Endothelial cell of umbilical vein (primary cell): ENCODE data around the gene FOXL3. TPM values are rescaled to one million over a fixed set of nuclear protein-coding genes. Genes with fewer than 3 reads are reported as not detected.

Experiments
- BruUV-seq: library from RNA; stranded (reverse); fragments of 400-500 nt; replicated peaks from 2 replicates; lab custom pipeline; 2021; lab: Mats Ljungman, UMichigan
- CTCF ChIA-PET: fragments of 300-600, 350-600 bp; sonication (Branson Sonifier 250); formaldehyde crosslinking; loops from one replicate; lab custom pipeline; 2021; ENCODE audit warnings: antibody characterized with exemption, inconsistent platforms; lab: Charles Lee
- POLR2A ChIA-PET: fragments of 300-600, 350-600 bp; sonication (Branson Sonifier 250); formaldehyde crosslinking; loops from one replicate; lab custom pipeline; 2021; ENCODE audit warnings: antibody characterized with exemption, inconsistent platforms; lab: Charles Lee
- DNase-seq: peaks from one replicate; pipeline ENCODE4 v3.0.0-alpha.2; 2011; ENCODE audit warnings: low read depth, low spot score
- FAIRE-seq: peaks from 2 replicates; lab custom pipeline; 2011; peaks lifted over from hg19 to GRCh38; lab: Jason Lieb, UNC
- H2AFZ ChIP-seq: 2 replicates; pipeline ENCODE4 v1.6.0; 2012; ENCODE audit warnings: low read depth, low read length, control low read depth, inconsistent platforms
- H3K27ac ChIP-seq: 2 replicates; pipeline ENCODE4 v1.5.1; 2011; ENCODE audit warnings: low read depth, mild to moderate bottlenecking, control low read depth, low read length, moderate library complexity; ENCODE audit not compliant: insufficient read depth
- H3K27me3 ChIP-seq, 2 experiments: 2 replicates each; pipeline versions ENCODE4 v1.6.0 to v1.6.1; 2011; ENCODE audit warnings: low read length in 2 of 2, mixed read lengths in 1 of 2; ENCODE audit not compliant: control insufficient read depth in 2 of 2, insufficient read depth in 2 of 2
- H3K36me3 ChIP-seq, 2 experiments: 2 replicates in 1 of 2; 3 replicates in 1 of 2; pipeline ENCODE4 v1.5.1; 2011; ENCODE audit warnings: low read length in 2 of 2, mild to moderate bottlenecking in 1 of 2, moderate library complexity in 1 of 2; ENCODE audit not compliant: control insufficient read depth in 2 of 2, insufficient read depth in 2 of 2; ENCODE audit errors: extremely low read depth in 1 of 2
- H3K4me1 ChIP-seq: 3 replicates; pipeline ENCODE4 v1.5.1; 2011; ENCODE audit warnings: mild to moderate bottlenecking, low read length; ENCODE audit not compliant: control insufficient read depth, insufficient read depth; ENCODE audit errors: extremely low read depth
- H3K4me2 ChIP-seq: 2 replicates; pipeline ENCODE4 v1.6.1; 2011; ENCODE audit warnings: low read length, control low read depth, mixed read lengths; ENCODE audit not compliant: insufficient read depth
- H3K4me3 ChIP-seq, 3 experiments: fragments of 200-600 bp in 1 of 3; sonication (generic), shearing (Covaris generic) in 1 of 3; replicated peaks in 1 of 3; 2 replicates each; pipeline ENCODE4 v1.5.1; 2011 to 2016; ENCODE audit warnings: control low read depth in 3 of 3, low read length in 3 of 3, mild to moderate bottlenecking in 2 of 3, inconsistent platforms in 1 of 3, low read depth in 1 of 3, moderate library complexity in 1 of 3; ENCODE audit not compliant: insufficient read depth in 1 of 3
- H3K79me2 ChIP-seq: 2 replicates; pipeline ENCODE4 v1.6.0; 2012; ENCODE audit warnings: low read length, inconsistent platforms; ENCODE audit not compliant: control insufficient read depth, insufficient read depth
- H3K9ac ChIP-seq: replicated peaks from 2 replicates; pipeline ENCODE3; 2011; ENCODE audit warnings: low read length, control low read depth; ENCODE audit not compliant: insufficient read depth; ENCODE audit errors: extremely low read depth
- H3K9me1 ChIP-seq: replicated peaks from 3 replicates; pipeline ENCODE4 v1.6.0; 2011; ENCODE audit warnings: mild to moderate bottlenecking, low read length; ENCODE audit not compliant: control insufficient read depth, insufficient read depth; ENCODE audit errors: extremely low read depth
- H3K9me3 ChIP-seq: replicated peaks from 2 replicates; pipeline ENCODE4 v1.5.1; 2012; ENCODE audit warnings: low read length, inconsistent platforms; ENCODE audit not compliant: control insufficient read depth, insufficient read depth
- H4K20me1 ChIP-seq: replicated peaks from 2 replicates; pipeline ENCODE3; 2011; ENCODE audit warnings: mild to moderate bottlenecking, low read length; ENCODE audit not compliant: control insufficient read depth, insufficient read depth; ENCODE audit errors: extremely low read depth
- CTCF ChIP-seq, 2 donors: IDR thresholded peaks; 1 replicate in 1 of 2; 2 replicates in 1 of 2; pipeline ENCODE4 v1.5.1; 2011; ENCODE audit warnings: low read length in 2 of 2, mild to moderate bottlenecking in 2 of 2, moderate library complexity in 2 of 2, control low read depth in 1 of 2, inconsistent platforms in 1 of 2, low read depth in 1 of 2; ENCODE audit not compliant: insufficient read depth in 1 of 2; ENCODE audit errors: extremely low read depth in 1 of 2
- EZH2 ChIP-seq: IDR thresholded peaks from 2 replicates; pipeline ENCODE4 v1.6.1; 2012; ENCODE audit warnings: borderline replicate concordance, low read depth, mild to moderate bottlenecking, moderate library complexity, low read length, inconsistent platforms; ENCODE audit not compliant: severe bottlenecking
- FOS ChIP-seq: IDR thresholded peaks from 2 replicates; pipeline ENCODE4 v1.6.1; 2011; ENCODE audit warnings: mild to moderate bottlenecking, low read length, moderate library complexity, borderline replicate concordance; ENCODE audit not compliant: insufficient read depth
- GATA2 ChIP-seq: IDR thresholded peaks from 2 replicates; pipeline ENCODE4 v1.7.0; 2011; ENCODE audit warnings: low read depth, mild to moderate bottlenecking, moderate library complexity, mixed read lengths, low read length; ENCODE audit not compliant: insufficient read length, insufficient read depth
- JUN ChIP-seq: IDR thresholded peaks from 2 replicates; pipeline ENCODE4 v1.6.1; 2011; ENCODE audit warnings: borderline replicate concordance, low read depth; ENCODE audit not compliant: insufficient read length, insufficient read depth
- MAX ChIP-seq: IDR thresholded peaks from 2 replicates; pipeline ENCODE4 v1.6.1; 2011; ENCODE audit not compliant: insufficient read depth, insufficient read length
- MYC ChIP-seq: IDR thresholded peaks from one replicate; pipeline ENCODE4 v1.6.1; 2011; ENCODE audit warnings: mild to moderate bottlenecking, low read depth, low read length
- POLR2A ChIP-seq: IDR thresholded peaks from 2 replicates; pipeline ENCODE4 v1.6.1; 2012; ENCODE audit warnings: low read depth, mild to moderate bottlenecking, control low read depth, low read length
- POLR2AphosphoS5 ChIP-seq: IDR thresholded peaks from 2 replicates; pipeline ENCODE4 v1.6.1; 2012; ENCODE audit warnings: low read depth, mild to moderate bottlenecking, control low read depth, low read length, moderate library complexity; ENCODE audit not compliant: insufficient read depth
- dilution Hi-C: fragments of 300-500 bp; cut with MboI; formaldehyde crosslinking; loops from one replicate; pipeline ENCODE4 v1.15.0; 2019; ENCODE audit warnings: low sequenced_read_pairs; ENCODE audit not compliant: extremely low pct_ligation_motif_present
- intact Hi-C: fragments of 100-400 bp; cut with micrococcal nuclease; formaldehyde crosslinking; loops from one replicate; pipeline ENCODE4 v1.10.0; 2022
- polyA plus RNA-seq, 4 experiments: library from polyadenylated mRNA; depleted of rRNA in 3 of 4; stranded (reverse) in 3 of 4; unstranded in 1 of 4; fragments of >200 nt; gene quantifications; 2 replicates each; pipeline versions ENCODE4 v1.2.1 to v1.2.3, GENCODE V29; 2011 to 2012; ENCODE audit warnings: missing spikeins in 1 of 4
- total RNA-seq: library from RNA; stranded (reverse); gene quantifications from 2 replicates; pipeline ENCODE4 v1.2.3, GENCODE V29; 2021

FOXL3 gene
- total and polyA plus RNA-seq, 2 donors (not counting 3 experiments of a cell fraction or from before 2014, with no cell fraction given): not detected

- POLR2A ChIA-PET: no interaction called here
- no TSS peak for BruUV-seq
- no peak overlapping the region for H3K27ac ChIP-seq
- CTCF ChIA-PET: no interaction called here
- H4K20me1 ChIP-seq: no peaks in the 10 kb centered on the region
- H2AFZ ChIP-seq: no peak overlapping the region
- DNase-seq (no peak), FAIRE-seq (no peak)
- H3K27me3 ChIP-seq: no peaks in the 10 kb centered on the region
- intact Hi-C loops (no loop called here), dilution Hi-C loops (no loop called here)
- no peak overlapping the region for H3K4me3 ChIP-seq
- no peaks in the 10 kb centered on the region for H3K36me3 ChIP-seq
- no peaks in the 10 kb centered on the region for H3K79me2 ChIP-seq
- no peak overlapping the region for H3K9ac ChIP-seq
- TF ChIP-seq POLR2A: no peak
- no peak for TF ChIP-seq JUN
- TF ChIP-seq MAX: no peak
- no peak for TF ChIP-seq CTCF (IDR thresholded peaks at IDR 0.05; ENCODE audit: extremely low read depth in 1 of 2, insufficient read depth in 1 of 2, low read depth in 1 of 2, low read length in 2 of 2)
- no peak for TF ChIP-seq POLR2AphosphoS5
- no peak for TF ChIP-seq MYC
- no peak for TF ChIP-seq FOS
- TF ChIP-seq EZH2: no peak
- TF ChIP-seq GATA2: no peak
- no peaks in the 10 kb centered on the region for H3K9me3 ChIP-seq
- H3K9me1 ChIP-seq: no peaks in the 10 kb centered on the region
- H3K4me2 ChIP-seq: no peak overlapping the region
- H3K4me1 ChIP-seq: no peaks in the 10 kb centered on the region
Measured at GRCh38 chr7:301291-302053, 11.5 kb downstream of the FOXL3 start.
